Measurements from ENCODE around the gene SIGLECL1. TPM values are rescaled to one million over a fixed set of nuclear protein-coding genes. Genes with fewer than 3 reads are reported as not detected.

SIGLECL1 gene
- total and polyA plus RNA-seq, 5 donors from 2014 or later = not detected

DNA sequence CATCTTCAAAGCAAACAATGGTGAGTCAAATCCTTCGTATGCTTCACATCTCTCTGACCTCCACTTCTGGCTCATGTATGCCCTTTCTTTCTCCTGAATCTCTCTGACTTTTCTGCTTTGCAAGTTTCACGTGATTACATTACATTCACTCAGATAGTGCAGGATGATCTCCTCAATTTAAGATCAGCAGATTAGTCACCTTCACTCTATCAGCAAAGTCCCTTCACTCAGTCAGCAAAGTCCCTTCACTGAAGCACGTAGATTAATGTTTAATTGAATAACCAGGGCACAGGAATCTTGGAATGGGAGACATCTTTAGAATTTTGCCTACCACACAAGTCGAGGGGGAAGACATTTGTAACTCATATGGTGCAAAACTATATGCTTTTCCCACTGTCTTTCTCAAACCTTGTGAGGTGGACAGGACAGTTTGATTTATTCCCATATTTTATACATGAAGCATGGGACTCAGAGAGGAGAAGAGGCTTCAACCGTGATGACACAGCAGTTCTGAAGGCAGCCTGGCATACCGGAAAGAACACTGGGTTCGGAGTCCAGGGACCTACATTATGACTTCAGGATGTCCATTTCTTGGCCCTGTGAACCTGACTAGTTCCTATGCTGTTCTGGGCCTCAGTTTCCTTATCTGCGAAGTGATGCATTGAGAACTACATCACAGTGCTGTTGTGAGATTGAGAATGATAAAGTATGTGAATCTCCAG lies 23.3 kb downstream of the SIGLECL1 start:
- Histone ChIP-seq H3K27ac (ENCODE audit: insufficient read depth, low read length, poor library complexity, severe bottlenecking) (no peak overlapping the region), H3K4me3 (ENCODE audit: low read depth, low read length) (no peak overlapping the region), H3K27me3 (ENCODE audit: control insufficient read depth, insufficient read depth, low read length) (no peaks in the 10 kb centered on the region), H3K9me3 (ENCODE audit: control insufficient read depth in 2 of 2, low read length in 2 of 2) (no peaks in the 10 kb centered on the region), H3K36me3 (ENCODE audit: control insufficient read depth, insufficient read depth, low read length) (no peaks in the 10 kb centered on the region), H3K4me1 (ENCODE audit: control insufficient read depth, insufficient read depth, low read length, poor library complexity, severe bottlenecking) (peaks cover 3% of the 10 kb centered on the region)
- H3K4me3 Mint-ChIP-seq = peak overlapping the region in 1 of 4 donors; percentile 7
- no peak for DNase-seq
- ATAC-seq (ENCODE audit: low read depth in 2 of 2) = no peak
- H3K27me3 Mint-ChIP-seq = peaks cover 8% of the 10 kb centered on the region
- H3K9me3 Mint-ChIP-seq = no peaks in the 10 kb centered on the region
- H3K4me1 Mint-ChIP-seq = peaks cover 0 to 24% (median 12%) of the 10 kb centered on the region in 4 donors
- H3K27ac Mint-ChIP-seq = peak overlapping the region in 1 of 3 donors; percentile 50
- H3K36me3 Mint-ChIP-seq = no peaks in the 10 kb centered on the region

DNA sequence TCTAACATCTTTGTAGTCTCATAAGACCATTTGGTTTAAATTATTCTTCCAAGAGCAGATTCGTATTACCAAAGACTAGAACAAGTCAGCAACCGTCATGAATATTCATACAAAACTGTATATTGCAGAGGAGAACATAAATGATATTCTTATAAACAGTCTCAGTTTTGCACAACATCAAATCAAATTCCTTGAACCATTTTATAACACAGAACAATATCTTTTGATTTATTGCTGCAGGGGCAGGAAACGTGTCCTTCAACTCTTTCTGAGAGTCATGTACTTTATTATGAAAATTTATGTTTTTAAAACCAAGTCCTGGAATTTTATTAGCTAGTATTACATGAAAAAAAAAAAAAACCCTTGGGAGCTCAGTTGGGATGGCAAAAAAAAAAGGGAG lies 26.2 kb downstream of the SIGLECL1 start:
- Histone ChIP-seq H3K4me1 (ENCODE audit: control insufficient read depth, insufficient read depth, low read length, poor library complexity, severe bottlenecking) (peaks cover 3% of the 10 kb centered on the region), H3K27me3 (ENCODE audit: control insufficient read depth, insufficient read depth, low read length) (peaks cover 3% of the 10 kb centered on the region), H3K4me3 (ENCODE audit: low read depth, low read length) (no peak overlapping the region), H3K9me3 (ENCODE audit: control insufficient read depth in 2 of 2, low read length in 2 of 2) (peaks cover 0 to 3% of the 10 kb centered on the region in 2 experiments), H3K36me3 (ENCODE audit: control insufficient read depth, insufficient read depth, low read length) (no peaks in the 10 kb centered on the region), H3K27ac (ENCODE audit: insufficient read depth, low read length, poor library complexity, severe bottlenecking) (no peak overlapping the region)
- Mint-ChIP-seq H3K27me3 (peaks cover 4% of the 10 kb centered on the region), H3K9me3 (peaks cover 0 to 12% (median 0%) of the 10 kb centered on the region in 7 donors), H3K4me3 (no peak overlapping the region), H3K36me3 (no peaks in the 10 kb centered on the region), H3K27ac (no peak overlapping the region), H3K4me1 (peaks cover 0 to 16% (median 5%) of the 10 kb centered on the region in 4 donors)
- ATAC-seq (ENCODE audit: low read depth in 2 of 2) (no peak), DNase-seq (no peak)

DNA sequence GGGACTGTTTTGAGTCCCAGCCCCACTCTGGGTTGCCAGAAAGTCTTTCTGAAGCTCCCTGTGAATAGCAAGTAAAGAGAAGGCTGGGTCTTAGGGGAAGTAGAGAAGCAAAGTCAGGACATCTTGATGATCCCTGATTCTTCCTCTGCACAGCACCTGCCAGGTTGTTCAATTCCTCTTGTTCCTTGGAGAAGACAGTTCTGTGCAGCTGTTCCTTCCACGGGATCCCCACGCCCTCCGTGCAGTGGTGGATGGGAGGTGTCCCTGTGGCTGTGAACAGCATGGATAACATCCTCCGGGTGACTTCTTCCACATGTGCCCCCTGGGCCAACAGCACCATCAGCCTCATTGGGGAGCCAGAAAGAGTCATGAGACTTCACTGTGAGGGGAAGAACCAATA lies 31.5 kb downstream of the SIGLECL1 start:
- H3K4me3 Mint-ChIP-seq = no peak overlapping the region

DNA sequence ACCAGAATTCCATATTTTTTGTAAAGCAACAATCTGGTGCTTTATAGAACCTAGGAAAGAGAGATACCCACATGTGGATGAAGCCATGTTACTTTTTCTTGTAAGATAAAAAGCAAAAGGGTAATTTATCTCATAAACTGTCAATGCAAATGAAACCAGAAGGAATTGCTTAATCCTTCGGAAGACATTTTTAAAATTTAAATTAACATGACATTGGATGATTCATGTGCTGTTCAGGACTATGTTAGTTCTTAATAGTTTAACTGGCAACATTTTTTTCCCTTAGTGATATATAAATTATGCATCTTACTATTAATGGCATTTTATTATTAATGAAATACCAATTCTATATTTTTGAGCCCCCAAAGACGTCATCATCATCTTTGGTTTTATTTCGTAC lies 34.8 kb downstream of the SIGLECL1 start:
- no peaks in the 10 kb centered on the region for H3K9me3 ChIP-seq (ENCODE audit: control insufficient read depth in 2 of 2, low read length in 2 of 2)
- H3K27ac ChIP-seq (ENCODE audit: insufficient read depth, low read length, poor library complexity, severe bottlenecking) = no peak overlapping the region
- ATAC-seq (ENCODE audit: low read depth in 2 of 2) (no peak), DNase-seq (no peak)
- H3K36me3 ChIP-seq (ENCODE audit: control insufficient read depth, insufficient read depth, low read length) = no peaks in the 10 kb centered on the region
- no peak overlapping the region for H3K4me3 ChIP-seq (ENCODE audit: low read depth, low read length)
- H3K36me3 Mint-ChIP-seq = no peaks in the 10 kb centered on the region
- H3K4me1 ChIP-seq (ENCODE audit: control insufficient read depth, insufficient read depth, low read length, poor library complexity, severe bottlenecking) = no peaks in the 10 kb centered on the region
- peaks cover 10% of the 10 kb centered on the region for H3K27me3 ChIP-seq (ENCODE audit: control insufficient read depth, insufficient read depth, low read length)
- H3K4me3 Mint-ChIP-seq = no peak overlapping the region
- peaks cover 0 to 7% (median 0%) of the 10 kb centered on the region in 7 donors for H3K9me3 Mint-ChIP-seq
- no peaks in the 10 kb centered on the region for H3K4me1 Mint-ChIP-seq
- H3K27ac Mint-ChIP-seq = no peak overlapping the region
- peaks cover 20% of the 10 kb centered on the region for H3K27me3 Mint-ChIP-seq

More for the DNA sequence above, 31.5 kb downstream of the SIGLECL1 start:
- Histone ChIP-seq H3K27me3 (ENCODE audit: control insufficient read depth, insufficient read depth, low read length) (peaks cover 9% of the 10 kb centered on the region), H3K36me3 (ENCODE audit: control insufficient read depth, insufficient read depth, low read length) (no peaks in the 10 kb centered on the region), H3K4me3 (ENCODE audit: low read depth, low read length) (no peak overlapping the region), H3K9me3 (ENCODE audit: control insufficient read depth in 2 of 2, low read length in 2 of 2) (peaks cover 0 to 3% of the 10 kb centered on the region in 2 experiments), H3K27ac (ENCODE audit: insufficient read depth, low read length, poor library complexity, severe bottlenecking) (no peak overlapping the region), H3K4me1 (ENCODE audit: control insufficient read depth, insufficient read depth, low read length, poor library complexity, severe bottlenecking) (no peaks in the 10 kb centered on the region)
- ATAC-seq (ENCODE audit: low read depth in 2 of 2) = no peak
- Mint-ChIP-seq H3K4me1 (no peaks in the 10 kb centered on the region), H3K9me3 (peaks cover 0 to 12% (median 0%) of the 10 kb centered on the region in 7 donors), H3K36me3 (no peaks in the 10 kb centered on the region), H3K27me3 (peaks cover 18% of the 10 kb centered on the region), H3K27ac (no peak overlapping the region)
- DNase-seq = no peak

DNA sequence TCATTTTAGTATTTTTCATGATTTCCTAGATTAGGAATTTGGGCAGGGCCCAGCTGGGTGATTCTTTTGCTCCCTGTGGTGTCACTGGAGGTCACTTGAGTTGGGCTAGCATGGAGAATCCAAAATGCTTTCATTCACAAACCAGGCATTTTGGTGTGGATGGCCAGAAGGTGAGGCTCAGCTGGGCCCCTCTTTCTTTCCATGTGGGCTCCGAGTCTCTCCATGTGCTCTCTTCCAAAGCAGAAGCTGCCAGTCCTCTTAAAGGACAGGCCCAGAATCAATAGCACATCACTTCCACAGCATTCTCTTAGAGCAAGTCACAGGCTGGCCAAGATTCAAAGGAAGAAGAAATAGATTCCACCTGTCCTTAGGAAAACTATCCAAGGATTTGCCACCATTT lies 38.8 kb downstream of the SIGLECL1 start:
- H3K4me3 ChIP-seq (ENCODE audit: low read depth, low read length) = no peak overlapping the region
- ATAC-seq (ENCODE audit: low read depth in 2 of 2) (no peak), DNase-seq (no peak)
- Mint-ChIP-seq H3K4me3 (no peak overlapping the region), H3K4me1 (no peaks in the 10 kb centered on the region), H3K27me3 (peaks cover 17% of the 10 kb centered on the region), H3K36me3 (no peaks in the 10 kb centered on the region), H3K9me3 (peaks cover 0 to 4% (median 0%) of the 10 kb centered on the region in 7 donors), H3K27ac (no peak overlapping the region)
- no peaks in the 10 kb centered on the region for H3K9me3 ChIP-seq (ENCODE audit: control insufficient read depth in 2 of 2, low read length in 2 of 2)
- H3K36me3 ChIP-seq (ENCODE audit: control insufficient read depth, insufficient read depth, low read length) = no peaks in the 10 kb centered on the region
- no peak overlapping the region for H3K27ac ChIP-seq (ENCODE audit: insufficient read depth, low read length, poor library complexity, severe bottlenecking)
- peaks cover 10% of the 10 kb centered on the region for H3K27me3 ChIP-seq (ENCODE audit: control insufficient read depth, insufficient read depth, low read length)
- H3K4me1 ChIP-seq (ENCODE audit: control insufficient read depth, insufficient read depth, low read length, poor library complexity, severe bottlenecking) = no peaks in the 10 kb centered on the region

DNA sequence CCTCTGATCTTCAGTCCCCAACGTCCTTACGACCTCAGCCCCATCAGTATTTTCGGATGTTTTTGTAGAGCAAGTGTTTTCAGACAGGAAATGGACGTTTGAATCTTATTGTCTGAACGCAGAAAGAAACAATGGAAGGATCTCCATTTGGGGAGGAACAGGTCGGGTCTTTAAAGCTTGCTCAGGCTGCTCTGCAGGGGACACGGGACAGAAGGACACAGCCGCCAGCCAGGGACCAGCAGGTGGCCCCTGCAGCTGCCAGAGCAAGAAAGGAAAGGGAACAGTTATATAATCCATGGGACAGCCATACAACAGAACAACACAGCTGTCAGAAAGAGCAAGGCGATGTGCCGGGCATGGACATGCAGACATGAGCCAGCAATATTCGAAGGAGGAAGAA lies 42.1 kb downstream of the SIGLECL1 start:
- H3K27me3 Mint-ChIP-seq = peaks cover 8% of the 10 kb centered on the region

DNA sequence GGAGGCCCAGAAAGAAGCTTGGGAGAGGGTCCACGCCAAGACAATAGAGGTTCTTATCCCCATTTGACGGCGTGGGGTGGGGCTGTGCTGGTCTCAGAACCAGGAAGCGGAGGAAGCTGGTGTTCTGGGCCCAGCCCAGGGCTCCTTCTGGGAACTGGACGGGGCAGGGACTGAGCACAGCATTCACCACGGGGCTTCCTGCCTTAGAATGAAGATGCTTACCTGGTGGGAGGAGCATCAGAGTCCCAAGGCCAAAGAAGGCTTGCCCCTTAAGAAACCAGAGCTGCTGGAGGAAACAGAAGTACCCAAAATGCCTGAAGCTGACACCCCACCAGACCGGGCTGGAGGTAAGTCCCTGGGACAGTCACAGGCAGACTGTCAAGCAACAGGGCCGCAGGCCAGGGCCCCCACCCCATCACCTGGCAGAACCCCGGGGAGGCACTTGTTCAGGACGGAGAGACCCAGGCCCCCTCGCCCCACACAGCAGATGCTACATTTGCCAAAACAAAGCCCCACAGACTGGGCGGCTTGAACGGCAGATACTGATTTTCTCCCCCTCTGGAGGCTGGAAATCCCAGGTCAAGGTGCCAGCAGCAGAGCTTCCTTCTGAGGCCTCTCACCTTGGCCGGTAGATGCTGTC lies 42.8 kb downstream of the SIGLECL1 start:
- no peaks in the 10 kb centered on the region for H3K4me1 ChIP-seq (ENCODE audit: control insufficient read depth, insufficient read depth, low read length, poor library complexity, severe bottlenecking)
- Mint-ChIP-seq H3K9me3 (peaks cover 0 to 3% (median 0%) of the 10 kb centered on the region in 7 donors), H3K27me3 (peaks cover 8% of the 10 kb centered on the region), H3K27ac (no peak overlapping the region), H3K4me1 (no peaks in the 10 kb centered on the region), H3K4me3 (no peak overlapping the region), H3K36me3 (no peaks in the 10 kb centered on the region)
- no peak overlapping the region for H3K4me3 ChIP-seq (ENCODE audit: low read depth, low read length)
- ATAC-seq (ENCODE audit: low read depth in 2 of 2) (no peak), DNase-seq (no peak)
- H3K27me3 ChIP-seq (ENCODE audit: control insufficient read depth, insufficient read depth, low read length) = no peaks in the 10 kb centered on the region
- H3K27ac ChIP-seq (ENCODE audit: insufficient read depth, low read length, poor library complexity, severe bottlenecking) = no peak overlapping the region
- no peaks in the 10 kb centered on the region for H3K36me3 ChIP-seq (ENCODE audit: control insufficient read depth, insufficient read depth, low read length)
- H3K9me3 ChIP-seq (ENCODE audit: control insufficient read depth in 2 of 2, low read length in 2 of 2) = no peaks in the 10 kb centered on the region

More for the DNA sequence above, 42.1 kb downstream of the SIGLECL1 start:
- H3K27ac Mint-ChIP-seq = no peak overlapping the region
- Histone ChIP-seq H3K4me1 (ENCODE audit: control insufficient read depth, insufficient read depth, low read length, poor library complexity, severe bottlenecking) (no peaks in the 10 kb centered on the region), H3K36me3 (ENCODE audit: control insufficient read depth, insufficient read depth, low read length) (no peaks in the 10 kb centered on the region), H3K27ac (ENCODE audit: insufficient read depth, low read length, poor library complexity, severe bottlenecking) (no peak overlapping the region), H3K4me3 (ENCODE audit: low read depth, low read length) (no peak overlapping the region), H3K27me3 (ENCODE audit: control insufficient read depth, insufficient read depth, low read length) (peaks cover 2% of the 10 kb centered on the region), H3K9me3 (ENCODE audit: control insufficient read depth in 2 of 2, low read length in 2 of 2) (no peaks in the 10 kb centered on the region)
- no peaks in the 10 kb centered on the region for H3K4me1 Mint-ChIP-seq
- H3K9me3 Mint-ChIP-seq = no peaks in the 10 kb centered on the region
- ATAC-seq (ENCODE audit: low read depth in 2 of 2) (no peak), DNase-seq (no peak)
- no peaks in the 10 kb centered on the region for H3K36me3 Mint-ChIP-seq
- no peak overlapping the region for H3K4me3 Mint-ChIP-seq
